K562 (cell line): ENCODE measurements around the gene FUT6. TPM values are rescaled to one million over a fixed set of nuclear protein-coding genes. Genes with fewer than 3 reads are reported as not detected.

Experiments
- BRCA1 ChIP-seq, 2 experiments: fragments of 450-650 bp in 1 of 2; sonication (generic) in 1 of 2; formaldehyde crosslinking in 1 of 2; IDR thresholded peaks; 2 replicates each; pipeline versions ENCODE4 v1.5.0 to v1.6.1; 2017 to 2020; ENCODE audit warnings: mild to moderate bottlenecking in 1 of 2, missing genetic modification reagents in 1 of 2
- IFI16 ChIP-seq: fragments of 250-450 bp; sonication (Bioruptor Pico); IDR thresholded peaks from 2 replicates; pipeline ENCODE4 v2.1.2; 2022; ENCODE audit warnings: mild to moderate bottlenecking, inconsistent platforms
- PTRF ChIP-seq: fragments of 450-650 bp; IDR thresholded peaks from 2 replicates; pipeline ENCODE4 v1.6.1; 2016; ENCODE audit warnings: mild to moderate bottlenecking, missing genetic modification characterization, missing compliant biosample characterization
- polyA plus RNA-seq, 8 experiments: library from polyadenylated mRNA; depleted of rRNA in 4 of 8; stranded (reverse) in 5 of 8; unstranded in 3 of 8; fragments of >200 nt; fragmentation: Nextera tagmentation in 2 of 8; fragmentation: Illumina TruSeq in 1 of 8; extraction: Ambion mirVana in 2 of 8; extraction: Trizol in 1 of 8; gene quantifications; 2 replicates each; pipeline versions ENCODE4 v1.2.1 to v1.2.3, GENCODE V29; 2011 to 2014; ENCODE audit warnings: inconsistent platforms in 1 of 8, missing spikeins in 1 of 8
- total RNA-seq, 7 experiments: library from RNA; depleted of rRNA in 6 of 7; stranded (reverse); fragments of >200 nt in 6 of 7; fragmentation: Illumina TruSeq in 2 of 7; extraction: Trizol in 2 of 7; gene quantifications; 2 replicates each; pipeline versions ENCODE4 v1.2.1 to v1.2.3, GENCODE V29; 2011 to 2021; ENCODE audit warnings: low replicate concordance in 1 of 7
- TF ChIP-seq, protein P1 (sequence below): fragments of 450-650 bp; IDR thresholded peaks from 2 replicates; pipeline ENCODE4 v1.6.1; 2016; ENCODE audit warnings: low read depth

FUT6 gene
- total and polyA plus RNA-seq, 9 of the 15 experiments (the other 6 are each of a cell fraction or from before 2014, with no cell fraction given), result 0.04 TPM; not detected in 8

GRCh38 chr19:5827891-5828660, 11.4 kb downstream of the FUT6 start (continued):
- TF ChIP-seq, protein P1, sequence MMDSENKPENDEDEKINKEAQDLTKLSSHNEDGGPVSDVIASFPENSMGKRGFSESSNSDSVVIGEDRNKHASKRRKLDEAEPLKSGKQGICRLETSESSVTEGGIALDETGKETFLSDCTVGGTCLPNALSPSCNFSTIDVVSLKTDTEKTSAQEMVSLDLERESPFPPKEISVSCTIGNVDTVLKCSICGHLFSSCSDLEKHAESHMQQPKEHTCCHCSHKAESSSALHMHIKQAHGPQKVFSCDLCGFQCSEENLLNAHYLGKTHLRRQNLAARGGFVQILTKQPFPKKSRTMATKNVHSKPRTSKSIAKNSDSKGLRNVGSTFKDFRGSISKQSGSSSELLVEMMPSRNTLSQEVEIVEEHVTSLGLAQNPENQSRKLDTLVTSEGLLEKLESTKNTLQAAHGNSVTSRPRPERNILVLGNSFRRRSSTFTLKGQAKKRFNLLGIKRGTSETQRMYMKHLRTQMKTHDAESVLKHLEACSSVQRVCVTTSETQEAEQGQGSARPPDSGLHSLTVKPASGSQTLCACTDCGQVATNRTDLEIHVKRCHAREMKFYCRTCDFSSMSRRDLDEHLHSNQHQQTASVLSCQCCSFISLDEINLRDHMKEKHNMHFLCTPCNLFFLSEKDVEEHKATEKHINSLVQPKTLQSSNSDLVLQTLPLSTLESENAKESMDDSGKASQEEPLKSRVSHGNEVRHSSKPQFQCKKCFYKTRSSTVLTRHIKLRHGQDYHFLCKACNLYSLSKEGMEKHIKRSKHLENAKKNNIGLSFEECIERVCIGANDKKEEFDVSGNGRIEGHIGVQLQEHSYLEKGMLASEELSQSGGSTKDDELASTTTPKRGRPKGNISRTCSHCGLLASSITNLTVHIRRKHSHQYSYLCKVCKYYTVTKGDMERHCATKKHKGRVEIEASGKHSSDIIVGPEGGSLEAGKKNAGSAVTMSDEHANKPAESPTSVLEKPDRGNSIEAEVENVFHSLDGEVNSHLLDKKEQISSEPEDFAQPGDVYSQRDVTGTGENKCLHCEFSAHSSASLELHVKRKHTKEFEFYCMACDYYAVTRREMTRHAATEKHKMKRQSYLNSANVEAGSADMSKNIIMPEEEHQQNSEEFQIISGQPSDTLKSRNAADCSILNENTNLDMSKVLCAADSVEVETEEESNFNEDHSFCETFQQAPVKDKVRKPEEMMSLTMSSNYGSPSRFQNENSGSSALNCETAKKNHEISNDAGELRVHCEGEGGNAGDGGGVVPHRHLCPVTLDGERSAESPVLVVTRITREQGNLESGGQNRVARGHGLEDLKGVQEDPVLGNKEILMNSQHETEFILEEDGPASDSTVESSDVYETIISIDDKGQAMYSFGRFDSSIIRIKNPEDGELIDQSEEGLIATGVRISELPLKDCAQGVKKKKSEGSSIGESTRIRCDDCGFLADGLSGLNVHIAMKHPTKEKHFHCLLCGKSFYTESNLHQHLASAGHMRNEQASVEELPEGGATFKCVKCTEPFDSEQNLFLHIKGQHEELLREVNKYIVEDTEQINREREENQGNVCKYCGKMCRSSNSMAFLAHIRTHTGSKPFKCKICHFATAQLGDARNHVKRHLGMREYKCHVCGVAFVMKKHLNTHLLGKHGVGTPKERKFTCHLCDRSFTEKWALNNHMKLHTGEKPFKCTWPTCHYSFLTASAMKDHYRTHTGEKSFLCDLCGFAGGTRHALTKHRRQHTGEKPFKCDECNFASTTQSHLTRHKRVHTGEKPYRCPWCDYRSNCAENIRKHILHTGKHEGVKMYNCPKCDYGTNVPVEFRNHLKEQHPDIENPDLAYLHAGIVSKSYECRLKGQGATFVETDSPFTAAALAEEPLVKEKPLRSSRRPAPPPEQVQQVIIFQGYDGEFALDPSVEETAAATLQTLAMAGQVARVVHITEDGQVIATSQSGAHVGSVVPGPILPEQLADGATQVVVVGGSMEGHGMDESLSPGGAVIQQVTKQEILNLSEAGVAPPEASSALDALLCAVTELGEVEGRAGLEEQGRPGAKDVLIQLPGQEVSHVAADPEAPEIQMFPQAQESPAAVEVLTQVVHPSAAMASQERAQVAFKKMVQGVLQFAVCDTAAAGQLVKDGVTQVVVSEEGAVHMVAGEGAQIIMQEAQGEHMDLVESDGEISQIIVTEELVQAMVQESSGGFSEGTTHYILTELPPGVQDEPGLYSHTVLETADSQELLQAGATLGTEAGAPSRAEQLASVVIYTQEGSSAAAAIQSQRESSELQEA, result no peak
- TF ChIP-seq PTRF (tag) (no peak), BRCA1 (IDR thresholded peaks at IDR 0.05) (no peak), BRCA1 (CRISPR knock-in tag; IDR thresholded peaks at IDR 0.05) (no peak), IFI16 (CRISPR knock-in tag) (no peak)
